Activated naive CD8-positive, alpha-beta T cell treated with anti-CD3 and anti-CD28 coated beads, Interleukin-2, amount 50 U/mL, for 16 hours (primary cell): Measurements from ENCODE around the gene PACC1.

ENCODE experiments used
- DNase-seq: peaks from one replicate; pipeline ENCODE4 v3.0.0-alpha.2; 2020; ENCODE audit warnings: low read depth, low spot score

The PACC1 gene

DNA sequence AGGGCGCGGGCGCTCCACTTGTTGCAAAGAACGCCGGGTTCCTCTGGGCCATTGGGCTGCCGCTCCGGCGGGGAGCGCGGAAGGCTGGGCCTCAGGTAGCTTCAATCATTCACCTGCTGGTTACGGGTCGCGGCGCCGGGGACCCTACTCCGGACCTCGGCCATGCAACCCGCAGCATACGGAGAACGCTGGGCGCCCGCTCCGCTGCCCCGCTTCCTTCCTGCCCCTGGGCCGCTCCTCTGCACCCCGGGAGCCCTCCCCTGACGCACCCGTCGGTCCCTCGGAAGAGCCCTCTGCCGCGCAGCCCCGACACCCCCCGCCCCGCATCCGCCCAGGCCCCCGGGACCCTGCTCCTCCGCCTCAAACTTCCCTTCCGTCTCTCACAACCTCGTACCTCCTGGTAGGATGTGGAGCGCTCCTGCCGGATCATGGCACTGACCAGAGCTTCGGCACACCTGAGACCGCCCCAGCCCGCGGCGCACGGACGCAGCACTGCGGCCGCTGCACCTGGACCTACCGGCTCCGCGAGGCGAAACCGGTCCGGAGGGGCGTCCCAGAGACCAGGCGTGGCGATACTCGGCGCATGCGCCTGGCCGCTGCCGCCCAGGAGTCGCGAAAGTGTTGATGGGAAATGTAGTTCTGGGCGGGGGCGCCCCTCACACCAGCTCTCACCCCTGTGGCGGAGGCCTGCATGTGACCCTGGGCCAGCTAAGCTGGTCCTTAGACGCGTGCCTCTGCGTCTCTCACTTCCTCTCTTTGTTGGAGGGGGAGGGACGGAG, at the start of gene PACC1:
TSS of gene PACC1 (minus strand) at position 559 of the 779 bp plus-strand sequence. CDS start at position 430, 129 bp downstream.
- peak; percentile 81 for DNase-seq

DNA sequence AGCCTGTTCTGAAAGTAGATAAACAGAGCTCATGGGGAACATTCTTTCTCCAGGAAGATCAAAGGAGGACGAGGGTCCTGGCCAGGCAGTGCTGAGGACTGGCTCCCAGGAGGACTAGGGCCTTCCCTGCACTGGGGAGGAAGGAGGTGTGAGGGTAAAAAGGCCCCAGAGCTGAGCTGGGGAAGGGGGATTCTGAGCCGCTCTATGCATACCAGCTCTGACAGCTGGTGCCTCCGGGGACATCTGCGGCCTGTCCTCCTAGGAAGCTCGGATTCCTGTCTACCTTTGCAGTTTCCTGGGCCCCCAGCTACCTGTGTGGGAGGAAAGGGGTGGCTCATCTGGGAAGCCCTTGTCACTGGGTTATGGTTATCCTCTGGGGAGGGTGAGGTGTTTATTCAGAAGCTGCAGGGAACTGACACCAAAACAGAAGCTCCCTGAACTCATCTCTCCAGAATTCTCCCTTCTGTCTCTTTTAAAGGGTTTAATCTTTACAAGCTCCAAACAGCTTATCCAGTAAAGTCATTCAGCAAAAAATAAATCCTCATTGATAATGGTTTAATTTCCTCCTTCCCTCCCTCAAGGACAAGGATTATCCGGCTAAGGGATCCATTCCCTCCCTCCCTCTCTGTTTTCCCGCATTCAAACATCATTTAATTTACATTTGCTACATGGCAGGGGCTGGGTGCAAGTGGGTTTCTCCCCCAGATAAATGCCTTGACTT, 49.0 kb upstream of the PACC1 start:
- DNase-seq = no peak

DNA sequence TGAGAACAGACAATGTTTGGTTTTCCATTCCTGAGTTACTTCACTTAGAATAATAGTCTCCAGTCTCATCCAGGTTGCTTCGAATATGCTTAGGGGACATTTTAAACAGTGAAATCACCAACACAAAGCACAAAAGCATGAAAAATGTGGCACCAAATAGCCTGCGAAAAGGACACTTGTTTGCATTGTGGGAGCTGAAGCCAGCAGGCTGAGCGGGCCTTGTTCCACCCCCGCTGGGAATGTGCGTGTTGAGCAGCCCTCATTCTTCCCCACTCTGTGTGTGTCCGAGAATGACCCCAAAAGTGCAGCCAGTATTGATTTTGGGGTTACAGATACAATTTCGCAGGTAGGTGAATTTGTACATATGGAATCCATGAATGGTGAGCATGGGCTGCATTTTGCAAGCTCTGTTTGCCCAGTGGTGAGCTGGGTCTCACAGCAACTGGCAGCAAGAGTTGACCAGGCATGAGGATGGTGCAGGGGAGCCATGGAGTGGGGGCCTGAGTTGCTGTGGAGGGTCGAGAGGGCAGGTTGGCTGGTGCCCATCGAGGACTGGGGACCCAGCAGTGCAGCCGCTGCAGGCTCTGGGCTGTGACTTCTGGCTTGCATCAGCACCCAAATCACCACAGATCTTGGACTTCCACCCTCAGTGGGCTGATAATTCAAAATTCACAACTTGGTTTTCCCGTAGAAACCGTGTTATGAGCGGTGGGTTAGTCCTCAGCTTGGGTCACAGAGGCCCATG, 47.4 kb upstream of the PACC1 start:
- DNase-seq = no peak

DNA sequence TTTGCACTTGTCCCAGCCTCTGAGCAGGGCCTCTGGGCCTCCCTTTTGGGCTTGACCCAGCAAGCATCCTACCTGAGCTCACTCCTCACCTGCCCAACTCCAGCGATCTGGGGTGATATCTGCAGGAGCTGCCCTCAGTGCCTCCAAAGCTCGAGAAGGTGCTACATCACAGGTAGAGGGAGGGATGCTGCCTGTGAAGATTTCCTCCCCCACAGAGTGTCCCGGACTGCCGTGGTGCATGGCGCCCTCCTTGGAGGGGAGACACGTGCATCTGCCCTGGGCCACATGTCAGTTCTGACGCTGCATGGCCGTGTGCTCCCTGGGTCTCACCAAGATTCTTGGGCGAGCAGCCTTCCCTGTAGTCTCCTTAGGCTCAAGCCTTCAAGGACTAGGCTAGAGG, 45.7 kb upstream of the PACC1 start:
- DNase-seq = no peak

DNA sequence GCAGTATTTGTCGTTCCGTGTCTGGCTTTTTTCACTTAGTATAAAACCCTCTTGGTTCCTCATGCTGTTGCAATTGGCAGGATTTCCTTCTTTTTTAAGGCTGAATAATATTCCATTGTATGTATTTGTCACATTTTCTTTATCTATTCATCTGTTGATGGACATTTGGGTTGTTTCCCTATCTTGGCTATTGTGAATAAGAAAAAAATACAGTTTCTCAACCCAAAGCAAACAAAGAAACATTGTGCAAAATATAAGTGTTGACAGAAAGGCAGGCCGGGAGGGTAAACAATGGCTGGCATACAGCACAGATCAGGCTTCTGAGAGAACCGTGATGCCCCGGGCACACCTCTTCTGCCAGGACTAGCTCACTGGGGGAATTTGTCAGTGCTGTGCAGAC, 45.0 kb upstream of the PACC1 start:
- DNase-seq = no peak

DNA sequence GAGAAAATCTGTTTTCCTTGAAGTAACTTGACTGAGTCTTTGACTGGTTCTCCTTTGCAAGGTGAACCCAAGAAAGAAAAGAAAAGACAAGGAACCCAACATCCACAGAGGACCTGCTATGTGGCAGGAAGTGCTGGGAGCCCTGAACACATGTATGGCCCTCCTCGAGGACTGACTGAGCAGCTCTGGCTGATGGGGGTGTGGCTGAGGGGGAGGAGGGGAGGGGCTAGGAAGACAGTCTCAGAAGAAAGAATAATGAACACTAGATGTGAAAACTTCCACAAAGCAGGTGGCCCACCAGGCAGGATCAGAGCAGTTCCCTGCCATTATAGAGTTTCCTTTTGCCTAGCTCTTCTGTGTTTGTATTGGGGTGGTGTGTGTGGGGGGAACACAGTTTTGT, 44.1 kb upstream of the PACC1 start:
- DNase-seq = no peak

DNA sequence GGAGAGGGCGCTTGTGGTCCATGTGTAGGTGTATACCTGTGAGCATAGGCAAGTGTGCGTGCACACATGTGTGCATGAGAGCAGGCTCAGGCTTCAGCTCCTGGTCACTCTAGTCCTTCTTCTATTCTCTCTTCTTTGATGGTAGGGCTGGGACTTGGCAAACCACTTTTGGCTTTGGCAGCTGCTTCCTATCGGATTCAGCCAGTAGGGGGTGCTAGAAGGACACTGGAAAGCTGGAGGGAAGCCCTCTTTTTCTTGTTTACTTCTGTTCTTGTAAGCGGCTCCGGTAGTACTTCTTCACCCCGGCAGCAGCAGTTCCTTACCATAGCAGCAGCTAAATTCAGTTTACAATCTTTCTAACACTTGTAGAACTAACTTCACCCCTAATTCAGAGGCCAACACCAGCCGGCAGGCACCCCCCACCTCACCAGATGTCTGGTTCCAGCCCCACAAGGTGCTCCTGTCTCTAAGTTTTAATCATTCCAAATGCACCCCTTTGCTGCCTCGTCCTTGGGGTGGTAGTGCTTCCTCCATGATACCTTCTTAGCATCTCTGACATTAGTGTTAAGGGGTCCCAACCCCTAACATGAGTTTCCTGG, 43.2 kb upstream of the PACC1 start:
- peak; percentile 35 for DNase-seq

DNA sequence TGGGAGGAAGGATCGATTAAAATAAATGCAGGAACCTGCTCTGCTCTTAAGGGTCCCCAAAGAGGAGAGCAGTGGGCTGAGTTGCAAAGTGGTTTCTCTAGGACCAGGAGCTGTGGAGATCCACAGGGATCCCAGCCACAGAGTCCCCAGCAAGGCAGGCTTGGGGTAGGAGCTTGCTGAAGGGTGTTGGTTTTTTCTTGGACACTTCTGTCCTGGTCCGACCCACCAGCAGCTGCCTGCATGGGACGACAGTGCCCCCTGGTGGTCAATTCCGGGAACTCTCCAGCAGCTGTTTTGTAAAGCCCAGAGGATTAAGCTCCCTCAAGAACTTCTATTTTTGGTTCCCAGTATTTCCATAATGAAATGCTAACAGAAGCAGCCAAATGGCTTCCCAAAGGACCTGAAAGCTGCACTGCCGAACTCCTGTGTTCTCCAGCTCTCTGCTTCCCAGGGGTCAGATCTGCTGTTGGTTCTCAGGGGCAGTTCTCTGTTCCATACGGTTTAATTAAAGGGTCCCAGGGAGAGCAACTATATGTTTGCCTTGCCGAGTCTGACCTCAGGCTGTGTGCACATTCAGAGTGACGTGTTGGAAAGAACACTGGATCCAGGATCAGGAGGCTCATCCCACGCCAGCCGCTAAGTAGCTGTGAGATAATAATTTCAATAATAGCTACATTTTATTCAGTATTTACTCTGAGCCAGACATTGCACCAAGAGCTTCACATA, 41.3 kb upstream of the PACC1 start:
- DNase-seq = peak; percentile 72

DNA sequence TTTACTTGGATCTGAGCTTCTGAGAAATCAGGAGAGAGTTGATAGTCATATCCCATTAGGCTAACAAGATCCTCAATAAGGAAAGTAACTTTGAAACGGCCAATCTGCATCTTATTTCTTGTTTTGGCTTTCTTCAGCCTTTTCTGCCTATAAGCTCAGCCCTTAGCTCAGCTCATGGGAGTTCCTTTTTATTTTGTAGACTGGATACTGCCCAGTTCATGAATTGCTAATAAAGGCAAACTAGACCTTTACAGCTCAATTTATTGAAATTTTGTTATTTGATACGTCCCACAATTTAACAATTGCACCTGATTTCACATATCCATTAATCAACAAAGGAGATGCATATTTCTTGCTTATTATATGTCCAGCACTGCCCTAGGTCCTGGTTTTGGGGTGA, 40.7 kb upstream of the PACC1 start:
- no peak for DNase-seq

DNA sequence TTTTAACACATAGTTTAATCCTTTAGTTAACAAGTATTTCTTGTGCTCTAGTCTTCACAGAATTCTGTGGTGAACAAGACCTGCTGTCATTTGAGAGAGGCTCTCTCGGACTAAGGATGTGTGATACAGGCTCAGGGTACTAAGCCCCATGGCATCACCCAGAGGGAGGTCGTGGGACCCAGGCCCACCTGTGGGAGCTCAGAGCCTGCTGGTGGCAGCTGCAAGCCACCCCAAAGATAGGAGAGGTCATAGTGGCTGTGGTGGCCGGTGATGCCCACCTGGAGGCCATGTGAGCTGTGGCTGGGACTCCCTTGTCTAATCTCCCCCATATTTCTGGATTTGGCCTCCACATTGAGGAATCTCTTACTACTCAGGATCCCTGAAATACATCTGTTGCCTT, 40.1 kb upstream of the PACC1 start:
- no peak for DNase-seq

DNA sequence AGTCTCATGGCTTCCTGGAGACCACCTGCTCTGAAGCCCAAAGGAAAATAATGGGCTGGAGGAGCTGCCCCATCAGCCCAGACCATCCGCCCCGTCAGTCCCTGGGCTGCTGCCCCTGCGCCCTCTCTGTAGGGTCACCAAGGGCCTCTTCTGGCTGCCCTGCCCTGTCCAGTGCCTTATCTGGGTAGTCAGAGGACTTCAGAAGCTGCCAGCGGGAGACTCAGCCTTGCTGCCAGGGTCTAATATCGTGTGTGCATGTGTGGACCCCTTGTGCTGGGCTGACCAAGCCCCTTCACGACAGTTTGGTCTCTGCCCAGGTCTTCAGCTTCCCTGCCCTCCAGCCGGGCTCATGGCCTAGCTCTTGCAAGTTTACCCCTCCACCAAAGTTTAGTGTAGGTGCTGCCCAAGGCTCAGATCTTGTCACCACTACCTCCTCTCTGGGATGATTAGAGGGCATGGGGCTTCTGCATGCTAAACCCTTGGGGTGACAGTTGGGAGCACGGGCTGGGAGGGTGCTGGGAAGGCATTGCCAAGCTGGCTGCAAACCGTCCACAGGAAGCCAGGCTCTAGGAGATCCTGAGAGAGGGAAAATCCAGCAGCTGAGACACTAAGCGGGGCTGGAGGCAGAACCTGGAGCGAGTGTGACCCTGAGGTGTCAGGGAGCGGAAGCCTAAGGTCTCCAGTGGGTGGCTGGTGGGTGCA, 38.6 kb upstream of the PACC1 start:
- no peak for DNase-seq

DNA sequence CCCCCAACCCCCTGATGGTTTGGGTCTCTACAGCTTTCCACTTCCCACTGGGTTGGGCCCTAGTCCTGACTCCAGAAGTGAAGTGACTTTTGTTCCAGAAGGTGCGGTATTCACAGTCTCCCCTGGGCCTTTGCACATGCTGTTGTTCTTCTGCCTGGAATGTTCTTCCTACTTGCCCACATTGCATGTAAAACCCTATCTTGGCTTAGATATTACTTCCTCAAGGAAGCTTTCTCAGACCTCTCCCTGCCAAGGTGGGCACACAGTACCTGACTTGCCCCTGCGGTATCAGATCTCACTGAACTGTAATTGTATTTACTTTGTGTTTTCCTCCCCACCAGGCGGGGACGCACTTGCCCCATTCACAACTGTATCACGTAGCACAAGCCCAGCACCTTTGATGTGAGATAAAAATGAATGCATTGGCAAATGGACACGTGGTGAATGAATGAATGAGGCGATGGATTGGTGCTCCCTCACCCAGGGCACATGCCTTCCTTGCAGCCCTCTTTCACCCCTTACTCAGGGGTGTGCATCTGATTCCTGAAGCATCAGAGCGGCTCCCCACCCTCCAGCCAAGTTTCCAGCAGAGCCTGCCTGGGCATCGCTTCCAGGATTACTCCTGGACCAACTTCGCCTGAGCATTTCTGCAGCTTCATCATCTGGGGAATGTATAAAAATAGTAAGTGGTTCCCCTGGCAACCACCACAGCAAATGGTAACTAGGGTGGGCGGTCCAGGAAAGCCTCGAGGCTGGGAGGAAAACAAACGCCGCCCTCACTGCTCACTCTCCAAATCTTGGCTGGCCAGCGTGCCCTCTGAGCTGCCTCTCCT, 37.9 kb upstream of the PACC1 start:
- DNase-seq = no peak

DNA sequence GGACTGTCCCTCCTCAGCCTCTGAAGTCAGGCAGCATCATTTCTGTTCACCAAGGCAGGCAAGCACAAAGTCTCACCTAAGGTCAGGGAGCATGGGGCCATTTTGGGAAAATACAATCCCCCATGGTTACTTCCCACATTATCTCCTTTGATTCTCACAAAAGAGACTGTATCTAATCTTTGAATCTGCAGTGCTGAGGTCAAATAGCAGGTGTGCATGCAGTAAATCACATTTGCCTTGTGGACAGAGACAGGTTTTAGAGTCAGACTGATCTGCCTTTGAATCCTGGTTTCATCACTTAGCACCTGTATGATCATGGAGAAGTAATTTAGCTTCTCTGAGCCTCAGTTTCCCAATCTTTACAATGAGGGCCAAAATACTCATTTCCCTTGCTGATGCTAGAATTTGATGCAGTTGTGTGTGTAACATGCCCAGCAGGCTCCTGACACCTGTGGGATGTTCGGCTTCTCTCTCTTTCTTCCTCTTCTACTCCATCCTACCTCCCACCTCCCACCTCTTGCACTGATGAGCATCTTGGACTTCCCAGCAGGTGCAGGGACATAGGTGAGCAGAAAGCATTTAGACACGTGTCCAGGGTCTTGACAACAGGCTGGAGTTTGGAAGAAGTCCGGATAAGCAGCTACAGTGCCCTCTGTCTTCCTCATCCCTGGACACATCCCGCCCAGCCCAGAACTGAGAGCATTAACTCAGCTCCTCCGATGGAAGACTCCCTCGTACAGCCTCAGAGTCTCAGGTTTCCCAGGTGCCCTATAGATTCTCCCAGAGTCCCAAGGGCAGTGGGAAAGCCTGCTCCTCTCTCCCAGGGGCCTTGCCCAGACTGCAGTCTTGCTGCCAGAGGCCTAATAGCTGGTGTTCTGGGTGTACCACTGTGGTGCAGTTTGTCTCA, 37.0 kb upstream of the PACC1 start:
- no peak for DNase-seq

DNA sequence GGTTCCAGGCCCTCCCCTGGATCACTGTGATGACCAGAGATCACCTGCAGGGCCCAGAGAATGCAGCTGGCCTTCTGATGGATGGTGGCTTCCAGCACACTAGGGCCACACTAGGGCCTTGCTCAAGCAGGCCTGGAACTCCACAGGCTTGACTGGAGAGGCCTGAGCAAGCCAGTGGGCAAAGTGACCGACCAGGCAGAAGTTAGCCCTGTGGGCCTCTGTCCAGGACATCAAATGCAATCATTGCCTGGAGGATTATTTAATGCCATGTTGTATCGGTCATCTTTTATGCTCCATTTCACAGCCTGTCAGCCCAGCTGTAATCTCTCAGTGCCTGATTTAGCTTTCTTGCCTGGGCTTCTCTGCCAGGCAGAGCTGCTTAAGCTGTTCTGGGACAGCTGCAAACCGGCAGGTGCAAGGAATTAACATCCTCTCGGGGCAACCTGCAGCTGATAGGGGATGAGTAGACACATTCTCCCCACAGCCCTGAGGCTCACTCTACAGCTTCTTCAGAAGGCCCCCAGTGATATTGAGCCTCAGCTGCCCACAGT, 35.7 kb upstream of the PACC1 start:
- DNase-seq = no peak

DNA sequence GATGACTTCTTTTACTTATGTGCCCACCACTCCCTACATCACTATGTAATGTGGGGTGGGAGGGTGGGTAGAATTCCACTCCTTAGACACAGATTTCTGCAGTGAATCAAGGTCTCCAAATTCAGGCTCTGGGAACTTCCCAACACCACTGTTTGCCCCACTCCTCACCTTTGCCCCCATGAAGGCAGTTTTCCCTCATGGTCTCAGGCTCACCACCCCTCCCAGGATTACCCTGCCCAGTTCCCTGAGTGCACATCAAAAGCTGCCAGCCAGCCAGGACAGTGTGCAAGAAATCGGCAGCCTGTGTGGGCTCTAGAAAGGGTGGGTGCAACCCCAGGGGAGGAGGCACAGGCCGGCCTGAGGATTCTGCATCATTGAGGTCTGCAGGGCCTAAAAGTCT, 32.8 kb upstream of the PACC1 start:
- DNase-seq = no peak

DNA sequence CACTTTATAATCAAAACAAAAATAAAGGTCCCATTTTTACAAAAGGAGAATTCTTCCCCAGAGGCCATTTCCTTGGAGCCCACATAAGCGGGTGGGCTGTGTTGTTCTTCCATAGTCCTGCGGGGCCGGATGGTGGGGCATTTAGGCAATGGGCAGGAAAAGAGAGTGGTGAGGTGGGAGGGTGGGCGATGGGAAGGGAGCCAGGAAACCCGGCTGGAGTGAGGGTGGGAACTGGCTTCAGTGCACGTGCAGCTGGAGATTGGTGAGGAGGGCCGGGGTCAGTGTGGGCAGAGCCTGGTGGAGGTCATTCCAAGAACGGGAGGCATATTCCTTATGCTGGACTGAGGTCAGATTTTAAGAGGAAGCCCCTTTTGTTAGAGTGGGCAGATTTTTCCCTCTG, 31.6 kb upstream of the PACC1 start:
- DNase-seq = no peak

DNA sequence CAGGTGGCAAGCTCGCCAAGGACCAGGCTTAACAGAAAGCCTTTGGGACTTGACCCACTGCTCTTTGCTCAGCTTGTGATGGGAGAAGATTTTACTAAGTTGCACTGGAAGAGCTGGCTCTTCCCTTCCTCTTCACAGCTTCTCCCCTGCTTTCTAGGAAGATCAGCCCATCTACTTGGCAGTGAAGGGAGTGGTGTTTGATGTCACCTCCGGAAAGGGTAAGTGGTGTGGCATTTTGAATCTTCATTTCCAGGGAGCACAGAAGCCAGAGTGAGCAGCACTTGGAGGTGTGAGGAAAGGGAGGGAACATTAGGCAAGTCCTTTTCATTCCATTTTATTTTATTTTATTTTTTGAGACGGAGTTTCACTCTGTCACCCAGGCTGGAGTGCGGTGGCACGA, 27.7 kb upstream of the PACC1 start:
- no peak for DNase-seq

DNA sequence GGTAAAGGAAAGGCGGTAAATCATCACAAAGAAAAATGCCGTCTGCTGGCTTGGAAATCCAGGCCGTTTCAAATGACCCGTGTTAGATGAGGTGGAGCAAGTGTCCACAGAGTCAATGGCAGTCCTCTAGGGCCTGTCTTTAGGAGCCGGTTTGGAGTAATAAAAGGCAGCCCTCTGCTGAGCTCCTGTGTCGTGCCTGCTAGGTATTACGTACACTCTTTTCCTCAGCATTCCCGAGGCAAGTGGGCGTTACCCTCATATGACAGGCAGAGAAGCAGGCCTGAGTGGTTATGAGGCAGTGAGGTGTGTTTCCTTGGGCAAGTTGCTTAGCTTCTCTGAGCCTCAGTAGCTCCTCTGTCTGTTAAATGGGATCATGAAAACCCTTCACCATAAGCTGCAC, 25.7 kb upstream of the PACC1 start:
- DNase-seq = no peak

DNA sequence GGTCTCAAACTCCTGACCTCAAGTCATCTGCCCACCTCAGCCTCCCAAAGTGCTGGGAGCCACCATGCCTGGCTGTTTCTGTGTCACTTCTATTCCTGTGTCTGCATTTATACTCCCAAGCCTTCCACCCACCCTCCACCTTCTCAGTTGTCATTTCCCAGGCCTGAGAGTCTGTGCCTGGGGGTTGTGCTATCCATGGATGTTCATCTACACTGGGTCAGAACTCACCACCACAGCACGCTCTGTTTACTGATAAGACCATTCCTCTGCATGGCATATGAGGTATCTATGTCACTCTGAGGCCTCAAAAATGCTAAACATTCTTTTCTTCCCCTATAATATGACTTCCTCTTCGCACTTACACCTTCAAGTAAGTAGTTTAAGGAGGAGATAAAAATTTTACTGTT, 24.1 kb upstream of the PACC1 start:
- DNase-seq = no peak
